ENCODE data around the gene SEMA3B.
"Not testable (repeated sequence)": the region's sequence is repeated elsewhere in the genome, so short reads cannot be mapped to it uniquely, and the experiment has no call there.

SEMA3B gene

GRCh38 chr3:50258029-50258680 lies 10.8 kb upstream of the SEMA3B start:
- DNase-seq (ENCODE audit: low read depth in 3 of 3, low spot score in 1 of 3) = no peak

- no peak for DNase-seq (ENCODE audit: low read depth in 3 of 3, low spot score in 1 of 3)
Measured at GRCh38 chr3:50258979-50259378, 10.0 kb upstream of the SEMA3B start.

- no peak for DNase-seq (ENCODE audit: low read depth in 3 of 3, low spot score in 1 of 3)
Measured at GRCh38 chr3:50259432-50260026, 9.4 kb upstream of the SEMA3B start.

- DNase-seq (ENCODE audit: low read depth in 3 of 3, low spot score in 1 of 3) = peak; percentile 40 to 80 (median 61)
Measured at GRCh38 chr3:50260027-50260941, 8.7 kb upstream of the SEMA3B start.

GRCh38 chr3:50260942-50261441 lies 8.0 kb upstream of the SEMA3B start:
- no peak for DNase-seq (ENCODE audit: low read depth in 3 of 3, low spot score in 1 of 3)

- DNase-seq (ENCODE audit: low read depth in 3 of 3, low spot score in 1 of 3) = no peak
Measured at GRCh38 chr3:50261505-50261904, 7.4 kb upstream of the SEMA3B start.

GRCh38 chr3:50262200-50262599 lies 6.7 kb upstream of the SEMA3B start:
- DNase-seq (ENCODE audit: low read depth in 3 of 3, low spot score in 1 of 3) = not testable (repeated sequence)

- DNase-seq (ENCODE audit: low read depth in 3 of 3, low spot score in 1 of 3) = no peak
Measured at GRCh38 chr3:50262778-50263177, 6.2 kb upstream of the SEMA3B start.

GRCh38 chr3:50263478-50264382 lies 5.2 kb upstream of the SEMA3B start:
- no peak for DNase-seq (ENCODE audit: low read depth in 3 of 3, low spot score in 1 of 3)

GRCh38 chr3:50264383-50264963 lies 4.5 kb upstream of the SEMA3B start:
- no peak for DNase-seq (ENCODE audit: low read depth in 3 of 3, low spot score in 1 of 3)

- DNase-seq (ENCODE audit: low read depth in 3 of 3, low spot score in 1 of 3) = no peak
Measured at GRCh38 chr3:50264964-50265485, 3.9 kb upstream of the SEMA3B start.

- no peak for DNase-seq (ENCODE audit: low read depth in 3 of 3, low spot score in 1 of 3)
Measured at GRCh38 chr3:50265571-50265970, 3.4 kb upstream of the SEMA3B start.

- no peak for DNase-seq (ENCODE audit: low read depth in 3 of 3, low spot score in 1 of 3)
Measured at GRCh38 chr3:50266017-50266416, 2.9 kb upstream of the SEMA3B start.

- no peak for DNase-seq (ENCODE audit: low read depth in 3 of 3, low spot score in 1 of 3)
Measured at GRCh38 chr3:50266836-50267235, 2.1 kb upstream of the SEMA3B start.

GRCh38 chr3:50267280-50267913 lies 1.6 kb upstream of the SEMA3B start:
- no peak for DNase-seq (ENCODE audit: low read depth in 3 of 3, low spot score in 1 of 3)

GRCh38 chr3:50268276-50268675 lies 671 bp upstream of the SEMA3B start:
- DNase-seq (ENCODE audit: low read depth in 3 of 3, low spot score in 1 of 3) = no peak

GRCh38 chr3:50269460-50269859 lies 513 bp downstream of the SEMA3B start:
- no peak for DNase-seq (ENCODE audit: low read depth in 3 of 3, low spot score in 1 of 3)

GRCh38 chr3:50269977-50270413 lies 1.0 kb downstream of the SEMA3B start:
- no peak for DNase-seq (ENCODE audit: low read depth in 3 of 3, low spot score in 1 of 3)

- no peak for DNase-seq (ENCODE audit: low read depth in 3 of 3, low spot score in 1 of 3)
Measured at GRCh38 chr3:50270422-50271224, 1.7 kb downstream of the SEMA3B start.
